K562 (cell line): ENCODE results near the gene DDX20. TPM values are rescaled to one million over a fixed set of nuclear protein-coding genes. Genes with fewer than 3 reads are reported as not detected.

ENCODE experiments used
- CBX5 ChIP-seq: IDR thresholded peaks from 2 replicates; pipeline ENCODE4 v1.6.1; 2014; ENCODE audit warnings: low read depth, borderline replicate concordance
- KDM4B ChIP-seq, 2 experiments: fragments of 450-650 bp in 1 of 2; sonication (generic) in 1 of 2; IDR thresholded peaks; 2 replicates each; pipeline ENCODE4 v1.6.1; 2016 to 2017; ENCODE audit warnings: borderline replicate concordance in 2 of 2, antibody characterized with exemption in 1 of 2, low read depth in 1 of 2, mild to moderate bottlenecking in 1 of 2
- MAZ ChIP-seq, 2 experiments: fragments of 450-650 bp in 1 of 2; sonication (generic) in 1 of 2; formaldehyde crosslinking; IDR thresholded peaks in 1 of 2; conservative IDR thresholded peaks in 1 of 2; 2 replicates each; pipeline versions ENCODE4 v1.4.0 to v1.5.0; 2020; ENCODE audit warnings: mild to moderate bottlenecking in 1 of 2, missing genetic modification reagents in 1 of 2
- MEIS2 ChIP-seq: fragments of 450-650 bp; IDR thresholded peaks from 2 replicates; pipeline ENCODE4 v1.6.1; 2014; ENCODE audit warnings: mild to moderate bottlenecking; ENCODE audit not compliant: partially characterized antibody
- MIER1 ChIP-seq: fragments of 450-650 bp; IDR thresholded peaks from 2 replicates; pipeline ENCODE4 v1.6.1; 2016; ENCODE audit warnings: antibody characterized with exemption, mild to moderate bottlenecking, low read depth
- NELFE ChIP-seq: IDR thresholded peaks from 2 replicates; pipeline ENCODE4 v1.6.1; 2011; ENCODE audit warnings: mild to moderate bottlenecking; ENCODE audit not compliant: insufficient read depth, insufficient read length
- RB1 ChIP-seq: fragments of 450-650 bp; IDR thresholded peaks from 2 replicates; pipeline ENCODE4 v1.6.1; 2017; ENCODE audit warnings: low read depth, mild to moderate bottlenecking
- TRIM25 ChIP-seq: fragments of 450-650 bp; IDR thresholded peaks from 2 replicates; pipeline ENCODE4 v1.7.0; 2016; ENCODE audit warnings: borderline replicate concordance
- ZBTB40 ChIP-seq, 2 experiments: fragments of 450-650 bp in 1 of 2; sonication (generic) in 1 of 2; formaldehyde crosslinking in 1 of 2; IDR thresholded peaks; 2 replicates each; pipeline versions ENCODE4 v1.7.1 to v1.9.0; 2016 to 2022; ENCODE audit warnings: inconsistent platforms in 1 of 2, mild to moderate bottlenecking in 1 of 2, missing genetic modification reagents in 1 of 2
- ZC3H8 ChIP-seq: fragments of 450-650 bp; IDR thresholded peaks from 2 replicates; pipeline ENCODE4 v1.6.1; 2017
- polyA plus RNA-seq, 8 experiments: library from polyadenylated mRNA; depleted of rRNA in 4 of 8; stranded (reverse) in 5 of 8; unstranded in 3 of 8; fragments of >200 nt; fragmentation: Nextera tagmentation in 2 of 8; fragmentation: Illumina TruSeq in 1 of 8; extraction: Ambion mirVana in 2 of 8; extraction: Trizol in 1 of 8; gene quantifications; 2 replicates each; pipeline versions ENCODE4 v1.2.1 to v1.2.3, GENCODE V29; 2011 to 2014; ENCODE audit warnings: inconsistent platforms in 1 of 8, missing spikeins in 1 of 8
- total RNA-seq, 7 experiments: library from RNA; depleted of rRNA in 6 of 7; stranded (reverse); fragments of >200 nt in 6 of 7; fragmentation: Illumina TruSeq in 2 of 7; extraction: Trizol in 2 of 7; gene quantifications; 2 replicates each; pipeline versions ENCODE4 v1.2.1 to v1.2.3, GENCODE V29; 2011 to 2021; ENCODE audit warnings: low replicate concordance in 1 of 7
- TF ChIP-seq, protein P1 (sequence below): fragments of 250-450 bp; sonication (Bioruptor Pico); IDR thresholded peaks from 2 replicates; pipeline ENCODE4 v1.9.0; 2021; ENCODE audit warnings: mild to moderate bottlenecking
- TF ChIP-seq, protein P2 (sequence below): fragments of 450-650 bp; IDR thresholded peaks from 2 replicates; pipeline ENCODE4 v1.6.1; 2017; ENCODE audit warnings: mild to moderate bottlenecking, moderate library complexity
- TF ChIP-seq, protein P3 (sequence below): fragments of 250-450 bp; sonication (Bioruptor Pico); IDR thresholded peaks from 2 replicates; pipeline ENCODE4 v1.8.0; 2021; ENCODE audit warnings: moderate library complexity, mild to moderate bottlenecking, inconsistent platforms

DDX20 gene
- total and polyA plus RNA-seq, 9 of the 15 experiments (the other 6 are each of a cell fraction or from before 2014, with no cell fraction given), result 8.3 to 33.4 (median 24.5) TPM

DNA sequence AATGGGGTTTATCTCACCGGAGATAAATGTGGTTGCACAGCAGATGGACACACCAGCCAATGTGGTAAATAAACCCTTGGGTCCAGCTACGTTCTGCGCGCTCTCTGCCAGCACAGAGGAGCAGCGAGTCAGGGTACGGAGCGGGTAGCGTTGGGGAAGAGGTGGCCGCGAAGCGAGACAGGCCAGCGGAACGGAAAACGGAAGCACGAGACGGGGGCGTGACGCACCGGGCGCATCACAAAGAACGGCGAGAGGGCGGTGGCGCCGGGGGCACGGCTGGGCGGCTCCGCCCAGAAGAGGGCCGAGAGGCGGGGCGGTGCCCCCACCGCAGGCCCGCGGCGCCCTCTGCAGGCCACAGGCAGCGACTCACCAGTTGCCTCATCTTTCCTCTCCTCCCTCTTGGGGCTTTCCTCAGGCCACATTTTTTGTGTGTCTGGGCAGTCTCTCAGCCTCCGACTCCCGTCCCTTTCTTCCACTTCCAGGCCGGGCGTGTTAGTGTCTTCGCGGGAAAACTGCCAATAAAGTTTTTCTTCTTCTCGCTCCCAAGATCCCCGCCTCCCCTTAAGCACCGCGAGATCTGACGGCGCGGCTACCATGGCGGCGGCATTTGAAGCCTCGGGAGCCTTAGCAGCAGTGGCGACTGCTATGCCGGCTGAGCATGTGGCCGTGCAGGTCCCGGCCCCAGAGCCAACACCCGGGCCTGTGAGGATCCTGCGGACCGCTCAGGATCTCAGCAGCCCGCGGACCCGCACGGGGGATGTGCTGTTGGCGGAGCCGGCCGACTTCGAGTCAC, at the start of gene DDX20 (continued):
- TF ChIP-seq ZBTB40 (IDR thresholded peaks at IDR 0.05), result peak; percentile 100
- TF ChIP-seq ZBTB40 (CRISPR knock-in tag; IDR thresholded peaks at IDR 0.05), result peak; percentile 100
- no peak for TF ChIP-seq NELFE
- no peak for TF ChIP-seq MIER1
- peak; percentile 94 for TF ChIP-seq RB1
- TF ChIP-seq ZC3H8, result no peak
- TF ChIP-seq, protein P1, sequence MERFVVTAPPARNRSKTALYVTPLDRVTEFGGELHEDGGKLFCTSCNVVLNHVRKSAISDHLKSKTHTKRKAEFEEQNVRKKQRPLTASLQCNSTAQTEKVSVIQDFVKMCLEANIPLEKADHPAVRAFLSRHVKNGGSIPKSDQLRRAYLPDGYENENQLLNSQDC, result no peak
- TF ChIP-seq CBX5, result no peak
- TF ChIP-seq, protein P2, sequence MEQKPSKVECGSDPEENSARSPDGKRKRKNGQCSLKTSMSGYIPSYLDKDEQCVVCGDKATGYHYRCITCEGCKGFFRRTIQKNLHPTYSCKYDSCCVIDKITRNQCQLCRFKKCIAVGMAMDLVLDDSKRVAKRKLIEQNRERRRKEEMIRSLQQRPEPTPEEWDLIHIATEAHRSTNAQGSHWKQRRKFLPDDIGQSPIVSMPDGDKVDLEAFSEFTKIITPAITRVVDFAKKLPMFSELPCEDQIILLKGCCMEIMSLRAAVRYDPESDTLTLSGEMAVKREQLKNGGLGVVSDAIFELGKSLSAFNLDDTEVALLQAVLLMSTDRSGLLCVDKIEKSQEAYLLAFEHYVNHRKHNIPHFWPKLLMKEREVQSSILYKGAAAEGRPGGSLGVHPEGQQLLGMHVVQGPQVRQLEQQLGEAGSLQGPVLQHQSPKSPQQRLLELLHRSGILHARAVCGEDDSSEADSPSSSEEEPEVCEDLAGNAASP, result no peak
- peak in 1 of 2 experiments; percentile 81; a peak in 2 of 4 replicates for TF ChIP-seq KDM4B (IDR thresholded peaks at IDR 0.05; ENCODE audit: borderline replicate concordance in 2 of 2, low read depth in 1 of 2)
- no peak for TF ChIP-seq MEIS2
- no peak for TF ChIP-seq TRIM25
- peak; percentile 99 for TF ChIP-seq MAZ (CRISPR knock-in tag; conservative IDR thresholded peaks at IDR 0.05 in 1 of 2, IDR thresholded peaks at IDR 0.05 in 1 of 2)
- TF ChIP-seq, protein P3, sequence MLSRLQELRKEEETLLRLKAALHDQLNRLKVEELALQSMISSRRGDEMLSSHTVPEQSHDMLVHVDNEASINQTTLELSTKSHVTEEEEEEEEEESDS (CRISPR knock-in tag), result no peak
